Measurements from ENCODE around the gene SNX32.

Gene SNX32

DNA sequence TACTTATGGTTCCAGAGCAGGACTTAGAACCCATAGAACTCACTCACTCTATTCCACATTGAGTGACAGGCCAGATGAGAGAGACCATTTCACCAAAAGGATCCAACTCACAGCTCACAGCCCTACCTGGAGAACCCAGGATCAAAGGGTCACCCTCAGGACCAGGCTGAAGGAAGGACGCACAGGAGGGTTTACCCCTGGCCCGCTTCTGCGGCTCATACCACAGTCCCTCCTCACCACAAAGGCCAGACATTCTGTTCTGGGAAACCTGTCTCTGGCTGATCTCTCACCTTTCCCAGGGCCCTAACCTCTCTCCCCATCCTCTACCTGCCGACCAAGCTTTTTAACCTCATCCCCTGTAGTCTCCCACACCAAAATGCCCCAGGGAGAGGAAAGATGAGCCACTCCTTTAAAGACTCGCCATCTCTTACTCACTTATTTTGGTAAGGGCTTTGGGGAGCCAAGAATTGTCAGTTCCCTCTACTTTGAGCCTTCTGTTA lies 61.8 kb downstream of the SNX32 start:
- Histone ChIP-seq H2AFZ (ENCODE audit: low read depth, low read length, severe bottlenecking) (no peak overlapping the region), H3K9ac (ENCODE audit: low read length) (no peak overlapping the region), H3K9me3 (ENCODE audit: insufficient read depth, low read length) (no peaks in the 10 kb centered on the region), H3K4me3 (ENCODE audit: insufficient read depth, low read length, poor library complexity, severe bottlenecking) (no peak overlapping the region), H3K79me2 (ENCODE audit: insufficient read depth, low read length) (peaks cover 12% of the 10 kb centered on the region), H3K36me3 (ENCODE audit: low read length) (no peaks in the 10 kb centered on the region), H3K4me2 (ENCODE audit: low read depth, low read length, poor library complexity, severe bottlenecking) (no peak overlapping the region), H4K20me1 (ENCODE audit: low read depth, low read length) (no peaks in the 10 kb centered on the region), H3K27me3 (ENCODE audit: low read length) (no peaks in the 10 kb centered on the region), H3F3A (ENCODE audit: insufficient read depth) (peaks cover 14% of the 10 kb centered on the region), H3K27ac (ENCODE audit: low read depth, low read length) (no peak overlapping the region), H3K9me2 (replicated peaks; ENCODE audit: insufficient read depth, low read length) (no peaks in the 10 kb centered on the region)
- TF ChIP-seq, protein P1, sequence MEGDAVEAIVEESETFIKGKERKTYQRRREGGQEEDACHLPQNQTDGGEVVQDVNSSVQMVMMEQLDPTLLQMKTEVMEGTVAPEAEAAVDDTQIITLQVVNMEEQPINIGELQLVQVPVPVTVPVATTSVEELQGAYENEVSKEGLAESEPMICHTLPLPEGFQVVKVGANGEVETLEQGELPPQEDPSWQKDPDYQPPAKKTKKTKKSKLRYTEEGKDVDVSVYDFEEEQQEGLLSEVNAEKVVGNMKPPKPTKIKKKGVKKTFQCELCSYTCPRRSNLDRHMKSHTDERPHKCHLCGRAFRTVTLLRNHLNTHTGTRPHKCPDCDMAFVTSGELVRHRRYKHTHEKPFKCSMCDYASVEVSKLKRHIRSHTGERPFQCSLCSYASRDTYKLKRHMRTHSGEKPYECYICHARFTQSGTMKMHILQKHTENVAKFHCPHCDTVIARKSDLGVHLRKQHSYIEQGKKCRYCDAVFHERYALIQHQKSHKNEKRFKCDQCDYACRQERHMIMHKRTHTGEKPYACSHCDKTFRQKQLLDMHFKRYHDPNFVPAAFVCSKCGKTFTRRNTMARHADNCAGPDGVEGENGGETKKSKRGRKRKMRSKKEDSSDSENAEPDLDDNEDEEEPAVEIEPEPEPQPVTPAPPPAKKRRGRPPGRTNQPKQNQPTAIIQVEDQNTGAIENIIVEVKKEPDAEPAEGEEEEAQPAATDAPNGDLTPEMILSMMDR (IDR thresholded peaks at IDR 0.05; ENCODE audit: insufficient read depth, low read length, poor library complexity, severe bottlenecking): no peak
- no peak for TF ChIP-seq EZH2phosphoT487 (conservative IDR thresholded peaks at IDR 0.05; ENCODE audit: low read length)

DNA sequence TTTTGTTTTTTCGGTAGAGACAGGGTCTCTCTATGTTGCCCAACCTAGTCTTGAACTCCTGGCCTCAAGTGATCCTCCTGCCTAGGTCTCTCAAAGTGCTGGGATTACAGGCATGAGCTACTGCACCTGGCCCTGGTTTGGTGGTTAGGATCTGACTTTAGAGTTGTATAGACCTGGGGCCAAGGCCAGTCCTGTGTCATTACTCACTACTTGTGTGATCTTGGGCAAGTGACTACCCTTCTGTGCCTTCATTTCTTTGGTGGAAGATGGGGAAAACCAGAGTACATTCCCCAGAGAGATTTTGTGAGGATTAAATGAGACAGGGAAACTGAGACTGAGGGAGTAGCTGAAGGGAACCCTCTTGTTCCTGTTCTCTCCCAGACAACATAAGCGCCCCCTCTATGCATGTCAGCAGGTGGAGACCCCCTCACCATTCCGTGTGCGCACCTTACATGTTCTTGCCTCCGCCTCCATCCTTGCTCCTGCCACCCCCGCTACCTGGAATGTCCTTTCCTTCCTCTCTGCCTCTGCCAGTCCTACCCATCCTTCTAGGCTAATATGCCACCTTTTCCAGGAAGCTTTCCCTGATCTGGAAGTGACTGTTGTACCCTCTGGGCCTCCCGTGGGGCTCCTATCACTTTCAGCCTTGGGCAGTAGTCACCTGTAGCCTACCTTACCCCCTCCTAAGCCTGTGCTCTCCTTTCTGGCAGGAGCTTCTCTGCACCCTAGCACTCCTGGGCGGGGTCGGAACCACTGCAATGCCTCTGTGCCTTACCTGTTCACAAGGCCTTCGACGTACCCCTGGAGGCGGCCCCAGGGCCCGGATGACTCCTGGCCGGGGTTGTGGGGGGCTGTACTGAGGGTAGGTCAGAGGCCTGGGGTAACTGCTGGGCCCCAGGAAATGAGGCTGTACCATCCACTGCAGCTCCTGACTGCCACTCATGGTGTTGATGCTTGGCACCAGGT lies 62.6 kb downstream of the SNX32 start:
- Histone ChIP-seq H3K4me3 (ENCODE audit: insufficient read depth, low read length, poor library complexity, severe bottlenecking) (no peak overlapping the region), H3K9me2 (replicated peaks; ENCODE audit: insufficient read depth, low read length) (no peaks in the 10 kb centered on the region), H2AFZ (ENCODE audit: low read depth, low read length, severe bottlenecking) (no peak overlapping the region), H3K27ac (ENCODE audit: low read depth, low read length) (no peak overlapping the region), H4K20me1 (ENCODE audit: low read depth, low read length) (no peaks in the 10 kb centered on the region), H3K9ac (ENCODE audit: low read length) (no peak overlapping the region), H3K9me3 (ENCODE audit: insufficient read depth, low read length) (no peaks in the 10 kb centered on the region), H3K36me3 (ENCODE audit: low read length) (no peaks in the 10 kb centered on the region), H3K27me3 (ENCODE audit: low read length) (no peaks in the 10 kb centered on the region), H3K79me2 (ENCODE audit: insufficient read depth, low read length) (peaks cover 9% of the 10 kb centered on the region), H3F3A (ENCODE audit: insufficient read depth) (peaks cover 14% of the 10 kb centered on the region), H3K4me2 (ENCODE audit: low read depth, low read length, poor library complexity, severe bottlenecking) (no peak overlapping the region)
- no peak for TF ChIP-seq EZH2phosphoT487 (conservative IDR thresholded peaks at IDR 0.05; ENCODE audit: low read length)
- TF ChIP-seq, protein P1 (IDR thresholded peaks at IDR 0.05; ENCODE audit: insufficient read depth, low read length, poor library complexity, severe bottlenecking): no peak

DNA sequence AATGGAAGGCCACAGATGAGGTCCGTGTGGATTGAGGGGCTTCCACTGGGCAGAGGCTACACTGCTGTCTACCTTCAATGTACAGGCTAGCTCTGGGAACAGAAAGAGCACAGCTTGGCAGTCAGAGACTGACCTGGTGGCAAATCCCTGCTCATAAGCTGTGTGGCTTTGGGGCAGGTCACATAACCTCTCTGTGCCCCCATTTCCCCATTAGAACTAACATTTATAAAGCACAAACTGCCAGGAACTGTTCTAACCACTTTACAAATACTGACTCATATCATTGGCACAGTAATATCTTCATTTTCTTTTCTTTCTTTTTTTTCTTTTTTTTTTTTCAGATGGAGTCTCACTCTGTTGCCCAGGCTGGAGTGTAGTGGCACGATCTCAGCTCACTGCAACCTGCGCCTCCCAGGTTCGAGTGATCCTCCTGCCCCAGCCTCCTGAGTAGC lies 63.3 kb downstream of the SNX32 start:
- TF ChIP-seq, protein P1 (IDR thresholded peaks at IDR 0.05; ENCODE audit: insufficient read depth, low read length, poor library complexity, severe bottlenecking): no peak
- TF ChIP-seq EZH2phosphoT487 (conservative IDR thresholded peaks at IDR 0.05; ENCODE audit: low read length): no peak
- Histone ChIP-seq H3K4me2 (ENCODE audit: low read depth, low read length, poor library complexity, severe bottlenecking) (no peak overlapping the region), H3K27ac (ENCODE audit: low read depth, low read length) (no peak overlapping the region), H3F3A (ENCODE audit: insufficient read depth) (peaks cover 10% of the 10 kb centered on the region), H3K4me3 (ENCODE audit: insufficient read depth, low read length, poor library complexity, severe bottlenecking) (no peak overlapping the region), H2AFZ (ENCODE audit: low read depth, low read length, severe bottlenecking) (no peak overlapping the region), H3K36me3 (ENCODE audit: low read length) (no peaks in the 10 kb centered on the region), H3K9me2 (replicated peaks; ENCODE audit: insufficient read depth, low read length) (no peaks in the 10 kb centered on the region), H4K20me1 (ENCODE audit: low read depth, low read length) (no peaks in the 10 kb centered on the region), H3K79me2 (ENCODE audit: insufficient read depth, low read length) (0 out of 2 replicates have a peak, but pooled peaks cover 1% of the 10 kb centered on the region), H3K9me3 (ENCODE audit: insufficient read depth, low read length) (no peaks in the 10 kb centered on the region), H3K9ac (ENCODE audit: low read length) (no peak overlapping the region), H3K27me3 (ENCODE audit: low read length) (no peaks in the 10 kb centered on the region)

Measured in SU-DHL-6 (cell line).